Testis (tissue), 2 donors: ENCODE measurements around the gene NDUFA13.

Experiments used
- POLR2A ChIP-seq: fragments of 450-650 bp; IDR thresholded peaks from one replicate; pipeline ENCODE4 v1.6.1; 2017; ENCODE audit warnings: antibody characterized with exemption, mild to moderate bottlenecking, moderate library complexity
- TF ChIP-seq, protein P1 (sequence below), 3 experiments: fragments of 450-650 bp in 2 of 3; fragments of 200-600 bp in 1 of 3; sonication (generic) in 1 of 3; IDR thresholded peaks; one replicate each; pipeline ENCODE4 v1.5.1; 2016 to 2019; ENCODE audit warnings: antibody characterized with exemption in 3 of 3, mild to moderate bottlenecking in 2 of 3, moderate library complexity in 1 of 3

DNA sequence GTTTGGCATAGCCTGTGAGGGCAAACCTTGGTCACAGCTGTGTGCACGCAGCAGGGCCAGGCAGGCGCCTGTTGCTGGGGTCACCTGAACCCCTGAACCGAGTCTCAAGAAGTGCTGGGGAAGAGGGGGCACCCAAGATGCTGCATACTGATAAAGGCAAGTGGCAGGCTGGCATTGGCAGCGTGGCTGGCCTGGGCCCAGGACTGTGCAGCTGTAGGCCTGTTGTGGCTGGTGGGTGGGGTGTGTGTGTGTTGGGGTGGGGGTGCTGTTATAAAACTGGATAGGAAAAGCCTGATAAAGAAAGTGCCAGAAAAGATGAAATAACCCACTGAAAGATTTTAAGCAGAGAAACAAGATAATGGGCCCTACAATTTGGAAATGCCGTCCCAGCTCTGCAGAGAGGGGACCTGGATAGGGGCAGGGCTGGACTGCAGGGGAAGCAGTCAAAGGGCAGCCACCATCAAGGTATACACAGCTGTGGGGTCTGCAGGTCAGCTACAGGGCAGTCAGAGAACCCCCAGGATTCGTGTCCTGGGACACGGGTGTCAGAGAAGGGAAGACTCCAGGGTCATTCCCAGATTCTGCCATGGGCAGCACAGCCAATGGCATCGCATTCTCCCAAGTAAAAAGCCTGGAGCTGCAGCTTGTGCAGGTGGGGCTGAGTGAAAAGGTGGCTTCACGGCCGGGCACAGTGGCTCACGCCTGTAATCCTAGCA, 55.2 kb downstream of the NDUFA13 start:
- no peak for TF ChIP-seq POLR2A
- TF ChIP-seq, protein P1, sequence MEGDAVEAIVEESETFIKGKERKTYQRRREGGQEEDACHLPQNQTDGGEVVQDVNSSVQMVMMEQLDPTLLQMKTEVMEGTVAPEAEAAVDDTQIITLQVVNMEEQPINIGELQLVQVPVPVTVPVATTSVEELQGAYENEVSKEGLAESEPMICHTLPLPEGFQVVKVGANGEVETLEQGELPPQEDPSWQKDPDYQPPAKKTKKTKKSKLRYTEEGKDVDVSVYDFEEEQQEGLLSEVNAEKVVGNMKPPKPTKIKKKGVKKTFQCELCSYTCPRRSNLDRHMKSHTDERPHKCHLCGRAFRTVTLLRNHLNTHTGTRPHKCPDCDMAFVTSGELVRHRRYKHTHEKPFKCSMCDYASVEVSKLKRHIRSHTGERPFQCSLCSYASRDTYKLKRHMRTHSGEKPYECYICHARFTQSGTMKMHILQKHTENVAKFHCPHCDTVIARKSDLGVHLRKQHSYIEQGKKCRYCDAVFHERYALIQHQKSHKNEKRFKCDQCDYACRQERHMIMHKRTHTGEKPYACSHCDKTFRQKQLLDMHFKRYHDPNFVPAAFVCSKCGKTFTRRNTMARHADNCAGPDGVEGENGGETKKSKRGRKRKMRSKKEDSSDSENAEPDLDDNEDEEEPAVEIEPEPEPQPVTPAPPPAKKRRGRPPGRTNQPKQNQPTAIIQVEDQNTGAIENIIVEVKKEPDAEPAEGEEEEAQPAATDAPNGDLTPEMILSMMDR (IDR thresholded peaks at IDR 0.05), result no peak
